Ishikawa (cell line): Measurements from ENCODE around the gene GALM.

Experiments used
- CEBPB ChIP-seq: IDR thresholded peaks from 2 replicates; pipeline ENCODE4 v1.6.1; 2012
- CREB1 ChIP-seq: IDR thresholded peaks from 2 replicates; pipeline ENCODE4 v1.6.1; 2012; ENCODE audit warnings: low read depth
- EP300 ChIP-seq: IDR thresholded peaks from 2 replicates; pipeline ENCODE4 v1.6.1; 2012; ENCODE audit warnings: borderline replicate concordance
- RAD21 ChIP-seq: IDR thresholded peaks from 2 replicates; pipeline ENCODE4 v1.6.1; 2012; ENCODE audit warnings: low read depth
- TAF1 ChIP-seq: IDR thresholded peaks from 2 replicates; pipeline ENCODE4 v1.6.1; 2012; ENCODE audit warnings: low read depth, mild to moderate bottlenecking
- TCF12 ChIP-seq: IDR thresholded peaks from 2 replicates; pipeline ENCODE4 v1.6.1; 2012; ENCODE audit warnings: low read depth
- TF ChIP-seq, protein P1 (sequence below): IDR thresholded peaks from 2 replicates; pipeline ENCODE4 v1.6.1; 2012; ENCODE audit warnings: low read depth, mild to moderate bottlenecking
- TF ChIP-seq, protein P2 (sequence below): IDR thresholded peaks from 2 replicates; pipeline ENCODE4 v1.6.1; 2012
- TF ChIP-seq, protein P3 (sequence below): IDR thresholded peaks from 2 replicates; pipeline ENCODE4 v1.6.1; 2012

DNA sequence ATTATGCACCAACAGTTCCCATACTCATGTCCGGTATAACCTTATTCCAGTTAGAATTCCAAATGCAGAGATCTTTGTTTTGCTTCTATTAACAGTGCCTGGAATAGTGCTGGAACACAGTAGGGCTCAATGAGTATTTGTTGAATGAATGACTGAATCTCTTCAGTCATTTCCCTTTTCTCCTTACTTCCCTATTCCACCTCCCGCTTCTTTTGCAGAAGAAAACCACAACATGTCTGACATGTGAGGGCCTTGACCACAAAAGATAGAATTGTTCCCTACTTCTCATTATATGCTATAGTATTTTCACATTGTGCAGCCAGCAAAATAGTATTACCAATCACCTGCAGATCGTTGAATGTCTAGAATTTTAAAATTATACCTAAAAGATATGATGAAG is 43.7 kb upstream of the GALM start:
- TF ChIP-seq TAF1 (no peak), CEBPB (no peak), EP300 (no peak), TCF12 (no peak), RAD21 (no peak), CREB1 (no peak)
- TF ChIP-seq, protein P1, sequence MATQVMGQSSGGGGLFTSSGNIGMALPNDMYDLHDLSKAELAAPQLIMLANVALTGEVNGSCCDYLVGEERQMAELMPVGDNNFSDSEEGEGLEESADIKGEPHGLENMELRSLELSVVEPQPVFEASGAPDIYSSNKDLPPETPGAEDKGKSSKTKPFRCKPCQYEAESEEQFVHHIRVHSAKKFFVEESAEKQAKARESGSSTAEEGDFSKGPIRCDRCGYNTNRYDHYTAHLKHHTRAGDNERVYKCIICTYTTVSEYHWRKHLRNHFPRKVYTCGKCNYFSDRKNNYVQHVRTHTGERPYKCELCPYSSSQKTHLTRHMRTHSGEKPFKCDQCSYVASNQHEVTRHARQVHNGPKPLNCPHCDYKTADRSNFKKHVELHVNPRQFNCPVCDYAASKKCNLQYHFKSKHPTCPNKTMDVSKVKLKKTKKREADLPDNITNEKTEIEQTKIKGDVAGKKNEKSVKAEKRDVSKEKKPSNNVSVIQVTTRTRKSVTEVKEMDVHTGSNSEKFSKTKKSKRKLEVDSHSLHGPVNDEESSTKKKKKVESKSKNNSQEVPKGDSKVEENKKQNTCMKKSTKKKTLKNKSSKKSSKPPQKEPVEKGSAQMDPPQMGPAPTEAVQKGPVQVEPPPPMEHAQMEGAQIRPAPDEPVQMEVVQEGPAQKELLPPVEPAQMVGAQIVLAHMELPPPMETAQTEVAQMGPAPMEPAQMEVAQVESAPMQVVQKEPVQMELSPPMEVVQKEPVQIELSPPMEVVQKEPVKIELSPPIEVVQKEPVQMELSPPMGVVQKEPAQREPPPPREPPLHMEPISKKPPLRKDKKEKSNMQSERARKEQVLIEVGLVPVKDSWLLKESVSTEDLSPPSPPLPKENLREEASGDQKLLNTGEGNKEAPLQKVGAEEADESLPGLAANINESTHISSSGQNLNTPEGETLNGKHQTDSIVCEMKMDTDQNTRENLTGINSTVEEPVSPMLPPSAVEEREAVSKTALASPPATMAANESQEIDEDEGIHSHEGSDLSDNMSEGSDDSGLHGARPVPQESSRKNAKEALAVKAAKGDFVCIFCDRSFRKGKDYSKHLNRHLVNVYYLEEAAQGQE, result no peak
- TF ChIP-seq, protein P2, sequence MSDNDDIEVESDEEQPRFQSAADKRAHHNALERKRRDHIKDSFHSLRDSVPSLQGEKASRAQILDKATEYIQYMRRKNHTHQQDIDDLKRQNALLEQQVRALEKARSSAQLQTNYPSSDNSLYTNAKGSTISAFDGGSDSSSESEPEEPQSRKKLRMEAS, result no peak
- TF ChIP-seq, protein P3, sequence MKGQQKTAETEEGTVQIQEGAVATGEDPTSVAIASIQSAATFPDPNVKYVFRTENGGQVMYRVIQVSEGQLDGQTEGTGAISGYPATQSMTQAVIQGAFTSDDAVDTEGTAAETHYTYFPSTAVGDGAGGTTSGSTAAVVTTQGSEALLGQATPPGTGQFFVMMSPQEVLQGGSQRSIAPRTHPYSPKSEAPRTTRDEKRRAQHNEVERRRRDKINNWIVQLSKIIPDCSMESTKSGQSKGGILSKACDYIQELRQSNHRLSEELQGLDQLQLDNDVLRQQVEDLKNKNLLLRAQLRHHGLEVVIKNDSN, result no peak
